HepG2 (cell line): Measurements from ENCODE around the gene SMOC1. TPM values are rescaled to one million over a fixed set of nuclear protein-coding genes. Genes with fewer than 3 reads are reported as not detected.
A peak's percentile ranks its signal among the peaks of the same experiment; 100 is the strongest.

Source experiments
- ATAC-seq: fragments of 200-7000 bp; cut with Tn5 transposase; 3 replicates; pipeline ENCODE4 v1.9.1; 2020; ENCODE audit warnings: mild to moderate bottlenecking, moderate library complexity
- BruUV-seq: library from RNA; stranded (reverse); fragments of 400-500 nt; replicated peaks from 2 replicates; lab custom pipeline; 2021; lab: Mats Ljungman, UMichigan
- CTCF ChIA-PET: fragments of 300-600 bp; formaldehyde crosslinking; extraction: SDS; loops from one replicate; lab custom pipeline; 2021; ENCODE audit warnings: low total read pairs, inconsistent platforms, low intra/inter-chr PET ratio; lab: Yijun Ruan, JAX
- POLR2A ChIA-PET: fragments of 350-600 bp; sonication (Branson Sonifier 250); formaldehyde crosslinking; loops from one replicate; lab custom pipeline; 2020; ENCODE audit warnings: antibody characterized with exemption, inconsistent platforms; lab: Yijun Ruan, JAX
- DNase-seq: peaks from one replicate; pipeline ENCODE4 v3.0.0-alpha.2; 2015; ENCODE audit warnings: low spot score
- FAIRE-seq: peaks from 3 replicates; lab custom pipeline; 2011; peaks lifted over from hg19 to GRCh38; lab: Jason Lieb, UNC
- H2AFZ ChIP-seq: one replicate; pipeline ENCODE4 v1.6.1; 2011; ENCODE audit warnings: low read length, inconsistent platforms
- H3K27ac ChIP-seq: fragments of 300-600 bp; 3 replicates; pipeline ENCODE4 v1.8.0; 2011; ENCODE audit warnings: mixed run types, mild to moderate bottlenecking, mixed read lengths, low read length, inconsistent platforms; ENCODE audit not compliant: insufficient read depth; ENCODE audit errors: extremely low read length
- H3K27me3 ChIP-seq, 2 experiments: fragments of 200-600 bp in 1 of 2; 2 replicates in 1 of 2; 3 replicates in 1 of 2; pipeline versions ENCODE4 v1.6.0 to v1.8.0; 2011; ENCODE audit warnings: low read length in 2 of 2, mild to moderate bottlenecking in 2 of 2, moderate library complexity in 2 of 2, inconsistent platforms in 1 of 2; ENCODE audit not compliant: insufficient read depth in 2 of 2, control insufficient read depth in 1 of 2
- H3K36me3 ChIP-seq, 2 experiments: fragments of 200-600 bp in 1 of 2; replicated peaks in 1 of 2; 2 replicates in 1 of 2; 3 replicates in 1 of 2; pipeline versions ENCODE4 v1.5.1 to v1.8.0; 2011; ENCODE audit warnings: low read length in 2 of 2, inconsistent platforms in 1 of 2; ENCODE audit not compliant: insufficient read depth in 2 of 2, control insufficient read depth in 1 of 2
- H3K4me1 ChIP-seq: 2 replicates; pipeline ENCODE4 v1.5.1; 2012; ENCODE audit warnings: low read length, inconsistent platforms; ENCODE audit not compliant: insufficient read depth
- H3K4me2 ChIP-seq: 2 replicates; pipeline ENCODE4 v1.6.0; 2011; ENCODE audit warnings: low read depth, low read length, inconsistent platforms
- H3K4me3 ChIP-seq, 3 experiments: fragments of 200-600 bp in 1 of 3; sonication (generic), shearing (Covaris generic) in 1 of 3; replicated peaks in 1 of 3; 2 replicates each; pipeline ENCODE4 v1.5.1; 2011 to 2016; ENCODE audit warnings: low read length in 3 of 3, inconsistent platforms in 2 of 3, low read depth in 2 of 3, mild to moderate bottlenecking in 2 of 3, control low read depth in 1 of 3, mixed read lengths in 1 of 3; ENCODE audit not compliant: insufficient read depth in 1 of 3
- H3K79me2 ChIP-seq: one replicate; pipeline ENCODE4 v1.6.1; 2011; ENCODE audit warnings: low read length, inconsistent platforms; ENCODE audit not compliant: insufficient read depth
- H3K9ac ChIP-seq: 2 replicates; pipeline ENCODE4 v1.6.0; 2011; ENCODE audit warnings: mild to moderate bottlenecking, low read depth, low read length, inconsistent platforms; ENCODE audit not compliant: insufficient read depth
- H3K9me3 ChIP-seq: 2 replicates; pipeline ENCODE4 v1.5.1; 2012; ENCODE audit warnings: mild to moderate bottlenecking, low read length
- H4K20me1 ChIP-seq: 2 replicates; pipeline ENCODE4 v1.6.0; 2011; ENCODE audit warnings: inconsistent platforms, mild to moderate bottlenecking, low read length, moderate library complexity; ENCODE audit not compliant: insufficient read depth
- HMG20B ChIP-seq: conservative IDR thresholded peaks from 2 replicates; pipeline ENCODE4 v1.6.1; 2016; ENCODE audit warnings: missing genetic modification reagents, missing compliant biosample characterization
- MTA1 ChIP-seq: sonication (generic); formaldehyde crosslinking; IDR thresholded peaks from 2 replicates; pipeline ENCODE4 v1.4.0; 2020; ENCODE audit warnings: missing genetic modification reagents, mild to moderate bottlenecking, borderline replicate concordance
- NCOR1 ChIP-seq: fragments of 200-600 bp; sonication (generic); IDR thresholded peaks from 2 replicates; pipeline ENCODE4 v1.7.0; 2017; ENCODE audit warnings: antibody characterized with exemption, low read length, borderline replicate concordance
- TAF1 ChIP-seq: sonication (generic); formaldehyde crosslinking; IDR thresholded peaks from 2 replicates; pipeline ENCODE4 v1.4.0; 2020; ENCODE audit warnings: missing genetic modification reagents
- THYN1 ChIP-seq: sonication (generic); formaldehyde crosslinking; IDR thresholded peaks from 2 replicates; pipeline ENCODE4 v1.8.1; 2023; ENCODE audit warnings: low read depth, mild to moderate bottlenecking, moderate library complexity, missing genetic modification reagents, borderline replicate concordance
- ZFP36L2 ChIP-seq: sonication (generic); formaldehyde crosslinking; IDR thresholded peaks from 2 replicates; pipeline ENCODE4 v1.4.0; 2020; ENCODE audit warnings: missing genetic modification reagents
- ZNF484 ChIP-seq: sonication (generic); formaldehyde crosslinking; IDR thresholded peaks from 2 replicates; pipeline ENCODE4 v1.5.1; 2020; ENCODE audit warnings: mild to moderate bottlenecking, low read depth, missing genetic modification reagents, borderline replicate concordance
- ZNF616 ChIP-seq: sonication (generic); formaldehyde crosslinking; IDR thresholded peaks from 2 replicates; pipeline ENCODE4 v1.5.0; 2020; ENCODE audit warnings: low read depth, mild to moderate bottlenecking, missing genetic modification reagents
- ZNF678 ChIP-seq: sonication (generic); formaldehyde crosslinking; IDR thresholded peaks from 2 replicates; pipeline ENCODE4 v1.4.0; 2020; ENCODE audit warnings: mild to moderate bottlenecking, missing genetic modification reagents
- ZNF7 ChIP-seq: IDR thresholded peaks from 2 replicates; pipeline ENCODE4 v1.6.1; 2016; ENCODE audit warnings: missing biosample characterization, missing genetic modification reagents
- ZNF749 ChIP-seq: sonication (generic); formaldehyde crosslinking; IDR thresholded peaks from 2 replicates; pipeline ENCODE4 v1.8.0; 2022; ENCODE audit warnings: mild to moderate bottlenecking, missing genetic modification reagents, moderate library complexity, borderline replicate concordance
- ZNF776 ChIP-seq: sonication (generic); formaldehyde crosslinking; IDR thresholded peaks from 2 replicates; pipeline ENCODE4 v1.4.0; 2020; ENCODE audit warnings: mild to moderate bottlenecking, missing genetic modification reagents
- WGBS: methylation state at CpG from one replicate; pipeline ENCODE4 v1.1.6; 2017; ENCODE audit warnings: low lambda C conversion rate; 5-methylcytosine and 5-hydroxymethylcytosine counted together
- in situ Hi-C: cut with HindIII; loops from 2 replicates; pipeline ENCODE4 v1.10.0; 2017; ENCODE audit warnings: low pct_unique_long_range_greater_than_20kb; ENCODE audit not compliant: extremely low pct_ligation_motif_present
- intact Hi-C: fragments of 100-400 bp; cut with micrococcal nuclease; formaldehyde crosslinking; loops from one replicate; pipeline ENCODE4 v1.10.0; 2022; ENCODE audit not compliant: unreplicated experiment
- polyA plus RNA-seq, 8 experiments: library from polyadenylated mRNA; depleted of rRNA in 3 of 8; stranded (reverse) in 7 of 8; unstranded in 1 of 8; fragments of >200 nt; fragmentation: Illumina TruSeq in 4 of 8; extraction: Trizol in 4 of 8; gene quantifications; 2 replicates each; pipeline versions ENCODE4 v1.2.1 to v1.2.3, GENCODE V29; 2011 to 2016; ENCODE audit warnings: low read depth in 4 of 8, missing spikeins in 1 of 8, mixed read lengths in 1 of 8; ENCODE audit not compliant: insufficient read depth in 1 of 8
- total RNA-seq, 5 experiments: library from RNA; depleted of rRNA; stranded (reverse); fragments of >200 nt; fragmentation: Illumina TruSeq; extraction: Trizol; gene quantifications; 2 replicates each; pipeline ENCODE4 v1.2.3, GENCODE V29; 2016; ENCODE audit warnings: low read depth in 1 of 5
- TF ChIP-seq, protein P1 (sequence below): sonication (generic); formaldehyde crosslinking; IDR thresholded peaks from 2 replicates; pipeline ENCODE4 v1.4.0; 2020; ENCODE audit warnings: missing genetic modification reagents; ENCODE audit errors: not compliant biosample characterization
- TF ChIP-seq, protein P2 (sequence below): sonication (generic); formaldehyde crosslinking; IDR thresholded peaks from 2 replicates; pipeline ENCODE4 v1.4.0; 2020; ENCODE audit warnings: mild to moderate bottlenecking, missing genetic modification reagents
- TF ChIP-seq, protein P3 (sequence below): fragments of 450-650 bp; IDR thresholded peaks from 2 replicates; pipeline ENCODE4 v1.6.1; 2017

The SMOC1 gene
- total and polyA plus RNA-seq, 2 of the 13 experiments (the other 11 are each of a cell fraction or from before 2014, with no cell fraction given), result 17.8 to 35.6 TPM

DNA sequence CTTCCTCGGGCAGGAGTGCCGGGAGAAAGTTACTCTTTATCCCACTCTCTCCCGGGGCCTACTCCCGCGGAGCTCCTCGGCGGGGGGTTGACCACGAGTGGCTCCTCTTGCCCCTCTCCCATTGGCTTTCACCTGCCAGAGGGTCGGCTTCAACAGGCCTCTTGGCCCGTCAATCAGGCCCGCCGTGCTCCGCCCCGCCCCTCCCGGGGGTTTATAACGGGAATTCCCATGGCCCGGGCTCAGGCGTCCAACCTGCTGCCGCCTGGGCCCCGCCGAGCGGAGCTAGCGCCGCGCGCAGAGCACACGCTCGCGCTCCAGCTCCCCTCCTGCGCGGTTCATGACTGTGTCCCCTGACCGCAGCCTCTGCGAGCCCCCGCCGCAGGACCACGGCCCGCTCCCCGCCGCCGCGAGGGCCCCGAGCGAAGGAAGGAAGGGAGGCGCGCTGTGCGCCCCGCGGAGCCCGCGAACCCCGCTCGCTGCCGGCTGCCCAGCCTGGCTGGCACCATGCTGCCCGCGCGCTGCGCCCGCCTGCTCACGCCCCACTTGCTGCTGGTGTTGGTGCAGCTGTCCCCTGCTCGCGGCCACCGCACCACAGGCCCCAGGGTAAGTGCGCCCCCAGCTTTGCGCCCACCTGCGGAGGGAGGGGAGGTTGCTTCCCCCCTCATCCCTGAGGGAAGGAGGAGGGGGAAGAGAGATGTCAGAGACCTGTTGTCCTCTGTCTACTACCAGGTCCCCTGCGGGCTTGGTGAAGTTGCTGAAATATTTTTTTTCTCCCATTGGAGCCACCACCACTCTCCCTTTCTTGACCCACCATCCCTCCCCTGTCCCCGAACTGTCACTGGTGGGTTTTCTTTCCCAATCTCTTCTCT is at the start of gene SMOC1 (continued):
- TF ChIP-seq ZNF616 (peak; percentile 67; the same call in 1 of the 2 replicates), HMG20B (CRISPR knock-in tag) (0 out of 2 replicates have a peak, but pooled peaks have one; percentile 12), MTA1 (peak; percentile 68; the same call in 1 of the 2 replicates), ZNF678 (CRISPR knock-in tag) (0 out of 2 replicates have a peak, but pooled peaks have one; percentile 63), ZNF7 (CRISPR knock-in tag) (0 out of 2 replicates have a peak, but pooled peaks have one; percentile 39)
- TF ChIP-seq, protein P1, sequence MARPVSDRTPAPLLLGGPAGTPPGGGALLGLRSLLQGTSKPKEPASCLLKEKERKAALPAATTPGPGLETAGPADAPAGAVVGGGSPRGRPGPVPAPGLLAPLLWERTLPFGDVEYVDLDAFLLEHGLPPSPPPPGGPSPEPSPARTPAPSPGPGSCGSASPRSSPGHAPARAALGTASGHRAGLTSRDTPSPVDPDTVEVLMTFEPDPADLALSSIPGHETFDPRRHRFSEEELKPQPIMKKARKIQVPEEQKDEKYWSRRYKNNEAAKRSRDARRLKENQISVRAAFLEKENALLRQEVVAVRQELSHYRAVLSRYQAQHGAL (CRISPR knock-in tag), result peak; percentile 82
- TF ChIP-seq, protein P2, sequence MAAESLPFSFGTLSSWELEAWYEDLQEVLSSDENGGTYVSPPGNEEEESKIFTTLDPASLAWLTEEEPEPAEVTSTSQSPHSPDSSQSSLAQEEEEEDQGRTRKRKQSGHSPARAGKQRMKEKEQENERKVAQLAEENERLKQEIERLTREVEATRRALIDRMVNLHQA (CRISPR knock-in tag), result no peak

DNA sequence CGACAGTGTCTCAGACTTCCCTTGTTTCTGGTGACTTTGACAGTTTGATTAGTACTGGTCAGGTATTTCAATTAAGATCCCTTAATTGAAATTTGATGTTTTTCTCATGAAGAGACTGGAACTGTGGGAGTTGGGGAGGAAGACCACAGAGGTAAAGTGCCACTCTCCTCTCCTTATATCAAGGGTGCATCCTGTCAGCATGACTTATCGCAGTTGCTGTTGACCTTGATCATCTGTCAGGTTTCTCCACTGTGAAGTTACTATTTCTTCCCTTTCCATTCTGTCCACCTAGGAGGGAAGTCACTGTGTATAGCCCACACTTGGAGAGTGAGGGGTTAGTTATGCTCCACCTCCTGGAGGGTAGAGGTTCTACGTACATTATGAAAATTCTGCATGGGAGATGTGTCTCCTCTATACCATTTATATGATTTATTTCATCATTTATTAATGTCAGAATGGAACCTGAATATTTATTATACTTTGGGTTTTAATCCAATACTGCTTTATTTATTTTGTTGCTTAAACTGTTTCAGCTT is 40.3 kb upstream of the SMOC1 start:
- no peak overlapping the region for H3K9ac ChIP-seq
- H4K20me1 ChIP-seq, result no peaks in the 10 kb centered on the region
- no peak overlapping the region for H3K4me3 ChIP-seq
- no peaks in the 10 kb centered on the region for H3K79me2 ChIP-seq
- POLR2A ChIA-PET, result no interaction called here
- WGBS, result 69% methylated on average over 3 of the region's 3 CpGs
- peaks cover 0 to 4% of the 10 kb centered on the region in 2 experiments; a peak in 1 of 5 replicates for H3K27me3 ChIP-seq
- FAIRE-seq (no peak), ATAC-seq (peak; percentile 53; the same call in 2 of the 3 replicates), DNase-seq (no peak)
- intact Hi-C loops, result no loop called here
- no peaks in the 10 kb centered on the region for H3K36me3 ChIP-seq
- TF ChIP-seq NCOR1 (no peak), THYN1 (CRISPR knock-in tag) (no peak), TAF1 (CRISPR knock-in tag) (no peak), ZNF776 (no peak), ZFP36L2 (no peak), ZNF749 (CRISPR knock-in tag) (no peak), ZNF484 (no peak)
- TF ChIP-seq, protein P3, sequence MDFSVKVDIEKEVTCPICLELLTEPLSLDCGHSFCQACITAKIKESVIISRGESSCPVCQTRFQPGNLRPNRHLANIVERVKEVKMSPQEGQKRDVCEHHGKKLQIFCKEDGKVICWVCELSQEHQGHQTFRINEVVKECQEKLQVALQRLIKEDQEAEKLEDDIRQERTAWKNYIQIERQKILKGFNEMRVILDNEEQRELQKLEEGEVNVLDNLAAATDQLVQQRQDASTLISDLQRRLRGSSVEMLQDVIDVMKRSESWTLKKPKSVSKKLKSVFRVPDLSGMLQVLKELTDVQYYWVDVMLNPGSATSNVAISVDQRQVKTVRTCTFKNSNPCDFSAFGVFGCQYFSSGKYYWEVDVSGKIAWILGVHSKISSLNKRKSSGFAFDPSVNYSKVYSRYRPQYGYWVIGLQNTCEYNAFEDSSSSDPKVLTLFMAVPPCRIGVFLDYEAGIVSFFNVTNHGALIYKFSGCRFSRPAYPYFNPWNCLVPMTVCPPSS, result no peak
- in situ Hi-C loops, result no loop called here
- H3K9me3 ChIP-seq, result no peaks in the 10 kb centered on the region
- H2AFZ ChIP-seq, result no peak overlapping the region
- H3K27ac ChIP-seq, result no peak overlapping the region
- CTCF ChIA-PET, result no interaction called here
- H3K4me1 ChIP-seq, result peaks cover 45% of the 10 kb centered on the region
- H3K4me2 ChIP-seq, result no peak overlapping the region
- no TSS peak for BruUV-seq
